Stimulated activated CD4-positive, alpha-beta T cell treated with anti-CD3 and anti-CD28 coated beads, Interleukin-12 subunit alpha, Interleukin-12 subunit beta, amount 100 ng/mL, for 48 hours (primary cell): ENCODE data around the gene CHST11.

ENCODE experiments used
- DNase-seq, 3 donors: peaks; one replicate each; pipeline ENCODE4 v3.0.0-alpha.2; 2020; ENCODE audit warnings: low read depth in 2 of 3, low spot score in 1 of 3

Gene CHST11

GRCh38 chr12:104669851-104670337 lies 213.1 kb downstream of the CHST11 start:
- DNase-seq: no peak

GRCh38 chr12:104670439-104671408 lies 214.0 kb downstream of the CHST11 start:
- no peak for DNase-seq

- DNase-seq: peak; percentile 77 to 84 (median 82)
Measured at GRCh38 chr12:104671409-104672095, 214.8 kb downstream of the CHST11 start.

GRCh38 chr12:104672096-104672445 lies 215.3 kb downstream of the CHST11 start:
- no peak for DNase-seq

- no peak for DNase-seq
Measured at GRCh38 chr12:104672501-104673265, 215.9 kb downstream of the CHST11 start.

GRCh38 chr12:104673294-104673693 lies 216.5 kb downstream of the CHST11 start:
- no peak for DNase-seq

- DNase-seq: no peak
Measured at GRCh38 chr12:104673696-104674482, 217.1 kb downstream of the CHST11 start.

- DNase-seq: no peak
Measured at GRCh38 chr12:104676636-104677035, 219.9 kb downstream of the CHST11 start.

- DNase-seq: no peak
Measured at GRCh38 chr12:104677441-104678089, 220.8 kb downstream of the CHST11 start.

- DNase-seq: no peak
Measured at GRCh38 chr12:104680070-104680469, 223.3 kb downstream of the CHST11 start.

- no peak for DNase-seq
Measured at GRCh38 chr12:104680491-104680890, 223.7 kb downstream of the CHST11 start.

GRCh38 chr12:104681012-104681690 lies 224.4 kb downstream of the CHST11 start:
- no peak for DNase-seq

GRCh38 chr12:104682790-104683279 lies 226.1 kb downstream of the CHST11 start:
- peak; percentile 58 to 81 (median 58) for DNase-seq

GRCh38 chr12:104683831-104684503 lies 227.2 kb downstream of the CHST11 start:
- no peak for DNase-seq

GRCh38 chr12:104684884-104685283 lies 228.1 kb downstream of the CHST11 start:
- no peak for DNase-seq

- no peak for DNase-seq
Measured at GRCh38 chr12:104685366-104685765, 228.6 kb downstream of the CHST11 start.

GRCh38 chr12:104686196-104686595 lies 229.4 kb downstream of the CHST11 start:
- no peak for DNase-seq

GRCh38 chr12:104687823-104688573 lies 231.2 kb downstream of the CHST11 start:
- DNase-seq: peak in 2 of 3 donors; percentile 43 to 47
